Activated CD4-positive, alpha-beta memory T cell treated with anti-CD3 and anti-CD28 coated beads for 36 hours (primary cell): ENCODE results near the gene PLEKHA3. TPM values are rescaled to one million over a fixed set of nuclear protein-coding genes. Genes with fewer than 3 reads are reported as not detected.

ENCODE experiments used
- total RNA-seq, 2 experiments: library from RNA; stranded (reverse); gene quantifications; one replicate each; pipeline ENCODE4 v1.2.3, GENCODE V29; 2021

PLEKHA3 gene
- total RNA-seq, 2 experiments from 2014 or later: 22.8 to 27.5 TPM

Other genes with a start within 250 kb of the PLEKHA3 start
- gene PRKRA, start 29.3 kb upstream of the PLEKHA3 start, total RNA-seq: 10 to 100 TPM; 56.3 to 60.3 TPM
- 1 to 10 TPM; 2.3 to 3.0 TPM for gene PJVK, start 29.1 kb upstream of the PLEKHA3 start, total RNA-seq
- 1 to 10 TPM; 2.8 to 2.9 TPM for gene FKBP7, start 1.9 kb upstream of the PLEKHA3 start, total RNA-seq